ENCODE measurements around the gene PBOV1. TPM values are rescaled to one million over a fixed set of nuclear protein-coding genes. Genes with fewer than 3 reads are reported as not detected.

Gene PBOV1
- total RNA-seq, 1 donor from 2014 or later: not detected

DNA sequence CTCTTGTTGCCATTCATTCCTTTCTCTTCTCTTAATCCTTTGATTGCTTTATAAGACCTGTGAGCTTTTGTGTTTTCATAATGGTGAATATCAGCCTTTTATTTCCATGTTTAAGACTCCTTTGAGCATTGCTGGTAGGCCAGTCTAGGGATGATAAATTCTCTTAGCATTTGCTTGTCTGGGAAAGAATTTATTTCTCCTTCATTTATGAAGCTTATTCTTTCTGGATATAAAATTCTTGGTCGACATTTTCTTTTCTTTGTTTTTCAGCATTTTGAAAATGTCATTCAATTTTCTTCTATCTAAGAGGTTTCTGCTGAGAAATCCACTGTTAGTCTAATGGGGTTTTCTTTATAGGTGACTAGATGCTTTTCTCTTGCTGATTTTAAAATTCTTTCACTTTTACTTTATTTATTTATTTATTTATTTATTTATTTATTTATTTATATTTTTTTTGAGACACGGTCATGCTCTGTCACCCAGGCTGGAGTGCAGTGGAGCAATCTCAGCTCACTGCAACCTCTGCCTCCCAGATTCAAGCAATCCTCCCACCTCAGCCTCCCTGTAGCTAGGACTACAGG lies 41.5 kb downstream of the PBOV1 start:
- DNase-seq (no peak), ATAC-seq (no peak)
- intact Hi-C loops (cut with micrococcal nuclease): no loop called here

DNA sequence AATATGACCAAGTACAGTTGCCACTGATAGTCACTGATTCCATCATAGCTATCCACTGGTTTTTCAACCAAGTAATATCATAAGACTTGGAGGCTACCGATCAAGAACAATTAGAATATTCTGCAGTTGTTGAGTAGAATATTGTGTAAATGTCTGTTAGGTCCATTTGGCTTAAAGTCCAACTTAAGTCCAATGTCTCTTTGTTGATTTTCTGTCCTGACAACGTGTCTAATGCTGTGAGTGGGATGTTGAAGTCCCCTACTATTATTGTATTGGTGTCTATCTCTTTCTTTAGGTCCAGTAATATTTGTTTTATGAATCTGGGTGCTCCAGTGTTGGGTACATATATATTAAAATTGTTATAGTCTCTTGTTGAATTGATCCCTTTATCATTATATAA lies 42.7 kb downstream of the PBOV1 start:
- ATAC-seq: no peak
- intact Hi-C loops (cut with micrococcal nuclease): no loop called here

More for the DNA sequence above, 42.7 kb downstream of the PBOV1 start:
- no peak for DNase-seq

Other genes with a start within 250 kb of the PBOV1 start
- gene PERP, start 111.1 kb downstream of the PBOV1 start, total RNA-seq: 61.9 TPM
- 2.3 TPM for gene ARFGEF3, start 56.6 kb downstream of the PBOV1 start, total RNA-seq
- not detected for gene SMIM28, start 159.4 kb upstream of the PBOV1 start, total RNA-seq
- gene HEBP2, start 185.7 kb upstream of the PBOV1 start, total RNA-seq: 104 TPM

All from left ventricle myocardium superior (tissue), 1 donor.